H9 (cell line): ENCODE data around the gene TMEM248. TPM values are rescaled to one million over a fixed set of nuclear protein-coding genes. Genes with fewer than 3 reads are reported as not detected.
A peak's percentile ranks its signal among the peaks of the same experiment; 100 is the strongest.

ENCODE experiments used
- DNase-seq: peaks from one replicate; pipeline ENCODE4 v3.0.0-alpha.2; 2017
- H2AFZ ChIP-seq: one replicate; pipeline ENCODE4 v1.6.1; 2013; ENCODE audit warnings: mild to moderate bottlenecking, low read length, control low read depth, moderate library complexity
- H2AK5ac ChIP-seq: 2 replicates; pipeline ENCODE4 v1.6.1; 2013; ENCODE audit warnings: low read length, control low read depth, mixed read lengths; ENCODE audit not compliant: insufficient read length
- H2BK120ac ChIP-seq: one replicate; pipeline ENCODE4 v1.6.1; 2013; ENCODE audit warnings: low read depth, mild to moderate bottlenecking, low read length, control low read depth, inconsistent platforms; ENCODE audit not compliant: poor library complexity, severe bottlenecking
- H2BK12ac ChIP-seq: 2 replicates; pipeline ENCODE4 v1.6.1; 2013; ENCODE audit warnings: low read length, control low read depth, mixed read lengths, low read depth; ENCODE audit not compliant: insufficient read length
- H2BK15ac ChIP-seq: 2 replicates; pipeline ENCODE4 v1.6.1; 2013; ENCODE audit warnings: low read depth, low read length, control low read depth
- H2BK20ac ChIP-seq: one replicate; pipeline ENCODE4 v1.6.1; 2013; ENCODE audit warnings: low read depth, mild to moderate bottlenecking, low read length, control low read depth, inconsistent platforms; ENCODE audit not compliant: poor library complexity, severe bottlenecking
- H2BK5ac ChIP-seq: 2 replicates; pipeline ENCODE4 v1.6.1; 2013; ENCODE audit warnings: low read length, control low read depth, mixed read lengths; ENCODE audit not compliant: insufficient read length
- H3K14ac ChIP-seq: 2 replicates; pipeline ENCODE4 v1.6.1; 2013; ENCODE audit warnings: low read length, control low read depth; ENCODE audit not compliant: insufficient read depth
- H3K18ac ChIP-seq: 2 replicates; pipeline ENCODE4 v1.6.1; 2013; ENCODE audit warnings: low read depth, mild to moderate bottlenecking, mixed read lengths, low read length, control low read depth; ENCODE audit not compliant: insufficient read length
- H3K23ac ChIP-seq: 2 replicates; pipeline ENCODE4 v1.6.1; 2013; ENCODE audit warnings: low read length, control low read depth, mixed read lengths, low read depth; ENCODE audit not compliant: insufficient read length
- H3K23me2 ChIP-seq: 2 replicates; pipeline ENCODE4 v1.6.1; 2013; ENCODE audit warnings: low read depth, mild to moderate bottlenecking, mixed read lengths, low read length, control low read depth; ENCODE audit not compliant: insufficient read length, poor library complexity, severe bottlenecking
- H3K27ac ChIP-seq: 2 replicates; pipeline ENCODE4 v1.5.1; 2013; ENCODE audit warnings: low read length, control low read depth, mixed read lengths, low read depth; ENCODE audit not compliant: insufficient read length
- H3K27me3 ChIP-seq: 2 replicates; pipeline ENCODE4 v1.6.1; 2013; ENCODE audit warnings: low read length, control low read depth, inconsistent platforms; ENCODE audit not compliant: insufficient read depth
- H3K4ac ChIP-seq: 2 replicates; pipeline ENCODE4 v1.6.1; 2013; ENCODE audit warnings: low read depth, mild to moderate bottlenecking, control low read depth, inconsistent platforms, low read length, moderate library complexity
- H3K4me1 ChIP-seq: 2 replicates; pipeline ENCODE4 v1.6.1; 2013; ENCODE audit warnings: low read length, control low read depth, inconsistent platforms; ENCODE audit not compliant: insufficient read depth
- H3K4me2 ChIP-seq: 2 replicates; pipeline ENCODE4 v1.6.1; 2013; ENCODE audit warnings: low read length, control low read depth, mixed read lengths; ENCODE audit not compliant: insufficient read length, insufficient read depth
- H3K56ac ChIP-seq: 2 replicates; pipeline ENCODE4 v1.6.1; 2013; ENCODE audit warnings: low read depth, mild to moderate bottlenecking, mixed read lengths, low read length, control low read depth; ENCODE audit not compliant: insufficient read length
- H3K79me1 ChIP-seq: 2 replicates; pipeline ENCODE4 v1.6.1; 2013; ENCODE audit warnings: low read depth, mild to moderate bottlenecking, moderate library complexity, low read length, control low read depth, inconsistent platforms; ENCODE audit not compliant: insufficient read depth, poor library complexity, severe bottlenecking
- H3K79me2 ChIP-seq: 2 replicates; pipeline ENCODE4 v1.6.1; 2013; ENCODE audit warnings: low read length, control low read depth, inconsistent platforms; ENCODE audit not compliant: insufficient read depth
- H3K9ac ChIP-seq: 2 replicates; pipeline ENCODE4 v1.6.1; 2013; ENCODE audit warnings: low read length, control low read depth, mixed read lengths; ENCODE audit not compliant: insufficient read length; ENCODE audit errors: extremely low read depth
- H3K9me3 ChIP-seq: one replicate; pipeline ENCODE4 v1.6.1; 2013; ENCODE audit warnings: low read depth, low read length, inconsistent platforms; ENCODE audit not compliant: control insufficient read depth
- H3T11ph ChIP-seq: one replicate; pipeline ENCODE4 v1.6.1; 2013; ENCODE audit warnings: mild to moderate bottlenecking, low read length, control low read depth, inconsistent platforms
- H4K20me1 ChIP-seq: one replicate; pipeline ENCODE4 v1.6.1; 2013; ENCODE audit not compliant: control insufficient read depth, insufficient read length, insufficient read depth
- H4K5ac ChIP-seq: 2 replicates; pipeline ENCODE4 v1.6.1; 2013; ENCODE audit warnings: low read depth, mild to moderate bottlenecking, mixed read lengths, low read length, control low read depth; ENCODE audit not compliant: insufficient read length
- H4K8ac ChIP-seq: replicated peaks from 2 replicates; pipeline ENCODE4 v1.6.1; 2013; ENCODE audit warnings: low read length, control low read depth, mixed read lengths, low read depth; ENCODE audit not compliant: insufficient read length
- H4K91ac ChIP-seq: 2 replicates; pipeline ENCODE4 v1.6.1; 2013; ENCODE audit warnings: low read depth, mild to moderate bottlenecking, moderate library complexity, mixed read lengths, low read length, control low read depth; ENCODE audit not compliant: insufficient read length
- H3K27ac Mint-ChIP-seq, 3 experiments: 2 replicates in 2 of 3; 3 replicates in 1 of 3; pipeline ENCODE4 v1.8.0; 2020 to 2021; ENCODE audit warnings: mixed read lengths in 3 of 3, mild to moderate bottlenecking in 1 of 3, moderate library complexity in 1 of 3
- H3K27me3 Mint-ChIP-seq: 2 replicates; pipeline ENCODE4 v1.8.0; 2021; ENCODE audit warnings: low read depth, mild to moderate bottlenecking, moderate library complexity, mixed read lengths
- H3K36me3 Mint-ChIP-seq, 3 experiments: 2 replicates in 2 of 3; 3 replicates in 1 of 3; pipeline ENCODE4 v1.8.0; 2020 to 2021; ENCODE audit warnings: low read depth in 3 of 3, mixed read lengths in 3 of 3; ENCODE audit not compliant: insufficient read depth in 1 of 3
- H3K4me1 Mint-ChIP-seq, 2 experiments: 2 replicates each; pipeline ENCODE4 v1.8.0; 2020; ENCODE audit warnings: mixed read lengths in 2 of 2
- H3K4me3 Mint-ChIP-seq, 2 experiments: 2 replicates in 1 of 2; 3 replicates in 1 of 2; pipeline ENCODE4 v1.8.0; 2020 to 2021; ENCODE audit warnings: mild to moderate bottlenecking in 2 of 2, mixed read lengths in 2 of 2, moderate library complexity in 1 of 2
- H3K9me3 Mint-ChIP-seq, 2 experiments: 2 replicates in 1 of 2; 3 replicates in 1 of 2; pipeline ENCODE4 v1.8.0; 2020; ENCODE audit warnings: mild to moderate bottlenecking in 2 of 2, mixed read lengths in 2 of 2, moderate library complexity in 1 of 2
- CTCF ChIP-seq: fragments of 200-600 bp; sonication (generic); conservative IDR thresholded peaks from 3 replicates; pipeline ENCODE4 v1.8.0; 2021; ENCODE audit warnings: antibody characterized with exemption, mild to moderate bottlenecking
- WGBS: extraction: QIAGEN DNeasy Blood & Tissue Kit; methylation state at CpG from one replicate; pipeline ENCODE4 v1.1.7; 2013; ENCODE audit warnings: missing lambda C conversion rate, low lambda C conversion rate, mixed read lengths; ENCODE audit not compliant: insufficient read length; ENCODE audit errors: extremely low coverage; 5-methylcytosine and 5-hydroxymethylcytosine counted together
- total RNA-seq: library from RNA; stranded (reverse); gene quantifications from 2 replicates; pipeline ENCODE4 v1.2.1, GENCODE V29; 2021

The TMEM248 gene
- total RNA-seq, 1 experiment from 2014 or later = 74.2 TPM

GRCh38 chr7:66957595-66958290 lies 36.7 kb downstream of the TMEM248 start:
- Histone ChIP-seq H3K9me3 (no peaks in the 10 kb centered on the region), H3K4ac (no peak overlapping the region), H3K23ac (no peak overlapping the region), H2AK5ac (no peak overlapping the region), H3K23me2 (no peaks in the 10 kb centered on the region), H3K9ac (no peak overlapping the region), H3K79me2 (no peaks in the 10 kb centered on the region), H2BK15ac (no peak overlapping the region), H3K56ac (no peak overlapping the region), H3K4me1 (no peaks in the 10 kb centered on the region), H3K4me2 (no peak overlapping the region), H3K79me1 (no peaks in the 10 kb centered on the region), H4K20me1 (no peaks in the 10 kb centered on the region), H2BK20ac (no peak overlapping the region), H3T11ph (no peak overlapping the region), H3K27ac (no peak overlapping the region), H2BK5ac (no peak overlapping the region), H4K8ac (no peak overlapping the region), H2AFZ (no peak overlapping the region), H3K27me3 (no peaks in the 10 kb centered on the region), H4K5ac (no peak overlapping the region), H2BK12ac (no peak overlapping the region), H3K18ac (no peak overlapping the region), H2BK120ac (no peak overlapping the region), H4K91ac (no peak overlapping the region), H3K14ac (no peak overlapping the region)
- H3K4me1 Mint-ChIP-seq = 0 out of 4 replicates have a peak, but pooled peaks cover 0 to under 1% of the 10 kb centered on the region in 2 experiments
- no peak for TF ChIP-seq CTCF
- H3K9me3 Mint-ChIP-seq = no peaks in the 10 kb centered on the region
- H3K27me3 Mint-ChIP-seq = no peaks in the 10 kb centered on the region
- DNase-seq = no peak
- no CpG with 5 or more reads among the region's 13 CpGs for WGBS
- no peak overlapping the region for H3K4me3 Mint-ChIP-seq
- peaks cover 8 to 46% (median 45%) of the 10 kb centered on the region in 3 experiments; a peak in 5 of 7 replicates for H3K36me3 Mint-ChIP-seq
- peak overlapping the region in 1 of 3 experiments; percentile 63; a peak in 1 of 7 replicates for H3K27ac Mint-ChIP-seq
